Measurements from ENCODE around the gene UNC80.

Gene UNC80

DNA sequence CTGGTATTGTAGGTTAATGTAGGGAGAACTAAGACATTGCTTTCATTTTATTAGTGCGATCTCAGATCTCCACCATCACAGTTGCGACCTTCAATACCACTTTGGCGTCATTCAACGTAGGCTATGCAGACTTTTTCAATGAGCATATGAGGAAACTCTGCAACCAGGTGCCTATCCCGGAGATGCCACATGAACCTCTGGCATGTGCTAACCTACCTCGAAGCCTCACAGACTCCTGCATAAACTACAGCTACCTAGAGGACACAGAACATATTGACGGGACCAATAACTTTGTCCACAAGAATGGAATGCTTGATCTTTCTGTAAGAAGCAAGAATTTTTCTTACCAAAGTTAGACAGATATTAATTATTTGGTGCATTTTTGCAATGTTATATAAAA lies 47.3 kb downstream of the UNC80 start:
- no peak for DNase-seq

DNA sequence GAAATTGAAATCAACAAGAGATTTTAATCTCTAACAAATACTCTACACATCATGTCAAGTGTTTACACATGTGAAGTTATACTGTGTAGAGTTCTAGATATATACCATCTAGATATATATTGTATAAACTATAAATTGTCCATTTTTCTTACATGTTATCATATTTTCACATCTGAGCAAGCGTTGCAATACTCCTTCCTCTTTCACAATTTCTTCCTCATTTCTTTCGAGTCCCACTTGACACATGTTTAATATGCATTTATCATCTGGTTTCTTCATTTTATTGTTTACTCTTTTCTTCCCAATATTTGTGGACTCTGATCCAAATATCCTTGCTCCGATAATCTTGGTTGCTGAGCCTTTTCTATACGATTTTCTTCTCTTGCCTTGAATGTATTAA lies 50.2 kb downstream of the UNC80 start:
- DNase-seq = no peak

DNA sequence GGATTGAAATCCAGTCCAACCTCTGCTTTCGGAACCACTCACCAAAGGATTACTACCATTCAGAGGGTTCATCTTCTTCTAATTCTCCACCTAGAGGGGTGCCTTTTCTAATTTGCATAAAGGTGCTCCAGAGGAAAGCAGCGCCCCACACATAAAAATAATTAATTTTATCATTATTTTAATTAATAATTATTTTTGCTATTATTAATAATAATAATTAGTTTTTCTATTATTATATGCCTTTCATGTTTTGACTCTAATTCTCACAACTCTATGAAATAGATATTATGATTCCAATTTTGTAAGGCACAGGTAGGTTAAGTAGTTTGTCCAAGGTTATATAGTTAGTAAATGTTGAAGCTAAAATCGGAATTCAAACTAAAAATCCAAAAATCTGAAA lies 51.9 kb downstream of the UNC80 start:
- DNase-seq = no peak

- no peak for DNase-seq
These were observed 52.8 kb downstream of the UNC80 start for GRCh38 chr2:209824391-209824790.

GRCh38 chr2:209830722-209831465 lies 59.3 kb downstream of the UNC80 start:
- no peak for DNase-seq

DNA sequence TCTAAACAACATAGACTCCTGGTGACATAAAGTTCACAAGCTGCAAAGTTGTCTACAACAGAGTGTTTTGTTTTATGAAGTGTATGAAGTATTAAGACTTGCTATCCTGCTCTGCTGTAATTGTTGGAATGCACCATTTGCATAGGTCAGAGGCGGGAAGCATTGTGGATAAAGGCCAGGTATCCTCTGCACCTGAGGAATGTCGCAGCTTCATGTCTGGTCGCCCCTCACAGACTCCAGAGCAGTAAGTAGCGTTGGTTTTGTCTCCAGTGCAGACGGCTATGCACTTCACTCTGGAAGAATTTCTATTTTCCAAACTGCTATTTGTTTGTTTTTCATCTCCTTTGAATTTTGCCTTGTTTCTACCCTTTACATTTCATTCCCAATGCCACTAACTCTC lies 63.1 kb downstream of the UNC80 start:
- DNase-seq = no peak

GRCh38 chr2:209840434-209840833 lies 68.8 kb downstream of the UNC80 start:
- no peak for DNase-seq

DNA sequence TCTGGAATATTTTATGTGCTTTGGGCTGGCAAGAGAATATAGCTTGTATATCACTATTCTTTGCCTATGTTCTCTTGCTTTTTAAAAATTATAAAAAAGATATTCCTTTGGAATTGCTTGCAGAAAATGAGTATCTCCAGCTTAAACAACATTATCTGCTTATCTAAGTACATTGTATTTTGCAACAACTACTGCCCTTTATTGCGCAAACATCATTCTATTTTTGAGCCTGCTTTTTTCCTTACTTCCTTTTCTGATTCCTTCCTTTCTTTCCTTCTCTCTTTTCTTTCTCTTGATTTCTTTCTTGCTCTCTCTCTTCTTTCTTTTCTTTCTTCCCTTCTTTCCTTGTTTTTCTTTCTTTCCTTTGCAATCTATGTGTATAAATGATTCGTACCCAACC lies 74.0 kb downstream of the UNC80 start:
- DNase-seq = no peak

DNA sequence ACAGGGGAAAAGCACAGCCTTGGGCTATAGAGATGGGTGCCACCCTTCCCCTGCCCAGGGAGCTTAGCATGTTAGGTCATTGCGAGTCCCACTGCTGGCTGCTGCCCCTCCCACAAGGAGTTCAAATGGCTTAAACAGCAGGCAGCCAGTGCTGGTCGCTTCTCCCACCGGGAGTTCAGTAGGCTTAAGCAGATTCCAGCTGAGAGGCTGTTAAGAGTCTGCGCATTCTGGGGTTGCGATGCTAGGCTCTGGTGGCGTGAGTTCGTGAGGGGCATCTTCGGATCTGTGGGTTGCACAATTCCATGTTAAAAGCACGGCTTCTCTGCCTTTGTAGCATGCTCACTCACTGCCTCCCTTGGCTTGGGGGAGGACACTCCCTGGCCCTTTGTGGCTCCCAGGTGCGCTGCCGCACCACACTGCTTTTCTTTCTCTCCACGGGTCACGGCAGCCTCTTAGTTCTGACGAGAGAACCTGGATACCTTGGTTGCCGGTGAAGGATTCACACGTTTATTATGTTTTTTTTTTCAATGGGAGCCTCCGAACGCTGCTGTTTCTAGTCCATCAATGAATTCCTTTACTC lies 93.2 kb downstream of the UNC80 start:
- no peak for DNase-seq

- no peak for DNase-seq
These were observed 96.8 kb downstream of the UNC80 start for GRCh38 chr2:209868271-209868994.

- DNase-seq = no peak
These were observed 98.4 kb downstream of the UNC80 start for GRCh38 chr2:209870067-209870466.

- DNase-seq = no peak
These were observed 101.0 kb downstream of the UNC80 start for GRCh38 chr2:209872675-209873074.

DNA sequence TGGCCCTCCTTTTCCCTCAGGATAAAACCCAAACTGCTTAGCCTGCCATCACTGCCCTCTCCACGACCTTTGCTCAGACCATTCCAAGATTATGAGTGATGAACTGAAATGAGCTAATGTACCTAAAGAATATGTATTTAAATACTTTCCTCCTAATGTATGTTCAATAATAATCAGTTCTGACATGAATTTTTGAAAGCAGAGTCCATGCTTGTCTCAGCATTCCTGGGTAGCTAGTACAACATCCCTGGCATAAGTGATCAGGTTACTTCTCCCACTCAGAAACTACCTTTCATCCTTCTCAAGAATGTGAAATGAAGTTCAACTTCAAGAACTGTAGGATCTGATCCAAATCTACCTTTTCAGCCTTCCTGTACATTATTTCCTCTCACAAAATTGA lies 103.6 kb downstream of the UNC80 start:
- DNase-seq = no peak

DNA sequence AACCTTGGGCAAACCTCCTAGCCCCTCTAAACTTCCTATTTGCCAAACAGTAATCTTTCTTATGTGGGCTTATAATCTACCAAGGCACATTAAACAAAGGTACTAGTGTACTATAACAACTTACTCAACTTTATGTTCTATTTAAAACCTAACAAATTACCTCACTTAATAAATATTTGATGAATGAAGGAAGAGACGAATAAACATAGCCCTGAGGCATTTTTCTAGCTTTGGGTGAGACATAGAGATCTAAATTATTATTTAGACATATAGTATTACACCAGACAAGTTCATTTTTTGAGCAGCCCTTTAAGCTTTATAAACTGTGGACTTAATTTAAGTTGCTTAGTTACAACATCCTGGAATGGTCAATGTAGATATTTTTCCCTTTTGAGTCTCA lies 104.6 kb downstream of the UNC80 start:
- DNase-seq = no peak

- DNase-seq = no peak
These were observed 107.1 kb downstream of the UNC80 start for GRCh38 chr2:209878701-209879100.

GRCh38 chr2:209900638-209901037 lies 129.0 kb downstream of the UNC80 start:
- no peak for DNase-seq

DNA sequence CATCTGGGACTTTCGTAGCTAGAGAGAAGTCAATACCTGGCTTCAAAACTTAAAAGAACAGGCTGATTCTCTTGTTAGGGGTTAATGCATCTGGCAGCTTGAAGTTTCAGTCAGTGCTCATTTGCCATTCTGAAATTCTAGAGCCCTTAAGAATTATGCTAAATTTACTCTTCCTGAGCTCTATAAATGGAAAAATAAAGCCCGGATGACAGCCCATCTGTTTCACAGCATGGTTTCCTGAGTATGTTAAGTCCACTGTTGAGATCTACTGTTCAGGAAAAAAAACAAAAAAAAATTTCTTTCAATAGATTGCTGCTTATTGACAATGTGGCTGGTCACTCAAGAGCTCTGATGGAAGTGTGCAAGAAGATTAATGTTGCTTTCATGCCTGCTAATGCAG lies 129.5 kb downstream of the UNC80 start:
- no peak for DNase-seq

DNA sequence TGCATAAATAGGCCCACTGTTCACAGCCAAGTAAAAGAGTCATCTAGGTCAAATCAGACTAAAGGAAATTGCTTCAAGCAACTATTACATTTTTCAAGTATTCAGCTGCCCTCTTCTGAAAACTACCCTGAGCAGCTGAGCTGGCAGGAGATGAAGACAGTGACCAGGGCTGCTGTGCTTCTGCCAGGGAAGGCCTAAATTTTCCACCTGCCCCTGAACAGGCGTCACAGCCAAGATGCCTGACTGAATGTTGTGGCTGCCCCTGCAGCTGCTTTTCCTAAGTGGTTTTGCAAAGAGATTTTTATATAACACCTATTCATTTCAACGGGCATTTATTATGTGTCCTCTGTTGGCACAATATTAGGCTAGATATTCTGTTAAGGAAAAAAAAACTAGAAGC lies 134.1 kb downstream of the UNC80 start:
- no peak for DNase-seq

- DNase-seq = no peak
These were observed 136.1 kb downstream of the UNC80 start for GRCh38 chr2:209907746-209908145.

DNA sequence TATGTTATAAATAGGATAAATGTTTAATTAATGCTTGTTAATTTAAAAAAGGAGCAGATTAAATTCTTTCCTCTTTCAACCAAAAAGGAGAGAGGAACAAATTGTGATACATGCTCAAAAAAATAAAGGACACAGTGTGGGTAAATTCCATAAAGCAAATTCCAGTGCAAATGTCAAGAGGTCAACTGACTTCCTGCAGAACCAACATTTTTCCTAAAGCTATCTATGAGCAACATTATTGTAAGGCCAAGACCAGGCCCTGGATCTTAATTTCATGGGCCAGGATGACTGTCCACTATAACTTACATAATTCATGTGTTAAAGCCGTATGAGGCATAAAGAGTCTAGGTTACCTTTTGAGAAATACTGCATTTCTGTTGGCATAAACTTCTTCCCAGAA lies 136.9 kb downstream of the UNC80 start:
- no peak for DNase-seq

DNA sequence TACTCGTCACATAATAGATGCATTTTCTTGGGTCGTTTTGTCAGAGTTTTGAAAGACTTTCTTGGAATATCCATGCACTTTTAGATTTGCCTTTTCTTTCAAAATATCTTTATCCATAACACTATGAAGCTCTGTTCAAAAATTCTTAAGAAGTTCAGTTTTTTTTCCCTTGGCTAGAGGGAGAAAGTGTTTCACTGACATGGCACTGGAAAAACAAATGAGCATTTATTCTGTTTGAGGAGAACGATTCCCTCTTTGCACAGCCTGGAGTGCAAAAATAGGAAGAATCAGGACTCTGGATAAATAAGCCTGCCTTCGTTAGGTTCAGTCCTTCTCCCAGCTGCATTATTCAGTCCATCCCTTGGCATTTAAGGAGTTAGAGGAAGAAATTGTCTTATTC lies 139.9 kb downstream of the UNC80 start:
- no peak for DNase-seq

DNA sequence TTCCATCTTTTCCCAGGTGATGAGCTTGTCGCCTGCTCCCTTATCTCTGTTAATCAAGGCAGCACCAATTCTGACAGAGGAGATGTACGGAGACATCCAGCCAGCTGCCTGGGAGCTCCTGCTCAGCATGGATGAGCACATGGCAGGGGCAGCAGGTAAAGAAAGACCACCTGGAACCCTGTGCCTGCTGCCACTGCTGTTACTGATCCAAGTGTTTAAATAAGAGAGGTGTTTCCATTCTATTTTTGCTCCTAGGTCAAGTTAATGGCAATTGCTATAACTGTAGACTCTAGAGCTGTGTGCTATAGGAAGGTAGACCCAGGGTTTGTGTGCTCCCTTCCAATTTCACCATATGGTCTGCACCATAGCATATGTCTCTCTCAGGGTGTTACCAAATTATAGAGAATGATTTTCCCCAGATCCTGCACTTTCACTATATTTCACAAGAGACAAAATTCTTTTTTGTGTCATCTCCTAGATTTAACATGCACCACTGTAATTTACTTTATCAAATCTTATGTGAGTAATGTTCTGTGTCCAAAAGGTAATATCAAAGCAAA lies 142.2 kb downstream of the UNC80 start:
- no peak for DNase-seq

GRCh38 chr2:209917154-209917771 lies 145.6 kb downstream of the UNC80 start:
- DNase-seq = no peak

- DNase-seq = no peak
These were observed 146.6 kb downstream of the UNC80 start for GRCh38 chr2:209918251-209918650.
